ENCODE measurements around the gene PHC3. TPM values are rescaled to one million over a fixed set of nuclear protein-coding genes. Genes with fewer than 3 reads are reported as not detected.

The PHC3 gene
- total RNA-seq, 1 donor from 2014 or later, result 84.4 TPM

DNA sequence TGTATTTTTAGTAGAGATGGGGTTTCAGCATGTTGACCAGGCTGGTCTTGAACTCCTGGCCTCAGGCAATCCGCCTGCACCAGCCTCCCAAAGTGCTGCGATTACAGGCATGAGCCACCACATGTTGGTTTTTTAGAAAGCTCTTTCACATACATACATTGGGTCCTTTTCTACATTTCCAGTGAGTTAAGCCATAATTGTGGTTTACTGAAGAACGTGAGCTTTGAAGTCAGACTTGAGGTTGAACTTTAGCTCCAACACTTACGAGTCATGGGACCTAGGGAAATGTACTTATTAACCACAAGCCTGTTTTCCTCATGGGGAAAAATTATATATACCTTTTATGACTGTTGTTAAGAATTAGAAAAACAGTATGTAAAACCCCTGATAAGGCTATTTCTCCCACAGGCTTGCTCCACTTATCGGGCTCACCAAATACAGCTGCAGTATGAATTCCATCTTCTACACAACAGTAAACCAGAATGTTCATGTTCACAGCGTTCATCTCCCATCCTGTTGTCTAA, 104.8 kb downstream of the PHC3 start:
- no peaks in the 10 kb centered on the region for H3K27me3 ChIP-seq
- H3K27ac ChIP-seq, result no peak overlapping the region
- no peaks in the 10 kb centered on the region for H3K4me1 ChIP-seq
- intact Hi-C loops (cut with DNase I), result no loop called here
- DNase-seq (no peak), ATAC-seq (no peak)
- H3K9me3 ChIP-seq, result no peaks in the 10 kb centered on the region
- TF ChIP-seq, protein P1, sequence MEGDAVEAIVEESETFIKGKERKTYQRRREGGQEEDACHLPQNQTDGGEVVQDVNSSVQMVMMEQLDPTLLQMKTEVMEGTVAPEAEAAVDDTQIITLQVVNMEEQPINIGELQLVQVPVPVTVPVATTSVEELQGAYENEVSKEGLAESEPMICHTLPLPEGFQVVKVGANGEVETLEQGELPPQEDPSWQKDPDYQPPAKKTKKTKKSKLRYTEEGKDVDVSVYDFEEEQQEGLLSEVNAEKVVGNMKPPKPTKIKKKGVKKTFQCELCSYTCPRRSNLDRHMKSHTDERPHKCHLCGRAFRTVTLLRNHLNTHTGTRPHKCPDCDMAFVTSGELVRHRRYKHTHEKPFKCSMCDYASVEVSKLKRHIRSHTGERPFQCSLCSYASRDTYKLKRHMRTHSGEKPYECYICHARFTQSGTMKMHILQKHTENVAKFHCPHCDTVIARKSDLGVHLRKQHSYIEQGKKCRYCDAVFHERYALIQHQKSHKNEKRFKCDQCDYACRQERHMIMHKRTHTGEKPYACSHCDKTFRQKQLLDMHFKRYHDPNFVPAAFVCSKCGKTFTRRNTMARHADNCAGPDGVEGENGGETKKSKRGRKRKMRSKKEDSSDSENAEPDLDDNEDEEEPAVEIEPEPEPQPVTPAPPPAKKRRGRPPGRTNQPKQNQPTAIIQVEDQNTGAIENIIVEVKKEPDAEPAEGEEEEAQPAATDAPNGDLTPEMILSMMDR (IDR thresholded peaks at IDR 0.05), result no peak
- no peak overlapping the region for H3K4me3 ChIP-seq
- no peaks in the 10 kb centered on the region for H3K36me3 ChIP-seq

DNA sequence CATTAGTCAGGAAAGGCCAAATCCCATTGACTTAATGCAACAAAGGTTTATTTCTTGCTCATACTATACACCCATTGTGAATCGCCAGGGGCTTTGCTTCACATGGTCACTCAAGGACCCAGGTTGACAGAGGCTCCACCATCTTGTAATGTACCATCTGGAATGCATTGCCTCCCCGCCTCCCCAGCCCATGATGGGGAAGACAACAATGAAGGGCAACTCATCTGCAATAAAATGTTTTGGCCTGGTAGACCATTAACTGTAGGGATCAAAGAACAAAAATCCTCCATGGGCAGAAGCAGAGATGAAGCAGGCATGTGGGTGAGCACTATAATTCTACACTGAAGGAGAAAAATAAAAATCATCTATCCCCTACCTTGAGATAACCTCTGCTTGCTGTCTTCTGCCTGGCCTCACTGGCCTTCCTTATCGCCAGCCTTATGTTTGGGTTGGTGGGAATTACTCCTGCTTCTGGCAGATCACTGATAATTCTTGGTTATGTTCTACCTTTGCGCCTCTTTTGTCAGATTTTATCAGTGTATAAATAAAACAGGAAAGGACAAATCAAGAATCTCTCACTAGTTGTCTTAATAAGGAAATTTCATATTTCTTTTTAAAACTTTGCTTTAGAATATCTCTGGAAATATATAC, 106.0 kb downstream of the PHC3 start:
- no peak for ATAC-seq
- H3K4me1 ChIP-seq, result no peaks in the 10 kb centered on the region
- H3K27me3 ChIP-seq, result no peaks in the 10 kb centered on the region
- TF ChIP-seq, protein P1 (IDR thresholded peaks at IDR 0.05), result no peak
- intact Hi-C loops (cut with DNase I), result no loop called here
- DNase-seq, result no peak
- H3K27ac ChIP-seq, result no peak overlapping the region
- no peaks in the 10 kb centered on the region for H3K9me3 ChIP-seq
- H3K36me3 ChIP-seq, result no peaks in the 10 kb centered on the region
- H3K4me3 ChIP-seq, result no peak overlapping the region

DNA sequence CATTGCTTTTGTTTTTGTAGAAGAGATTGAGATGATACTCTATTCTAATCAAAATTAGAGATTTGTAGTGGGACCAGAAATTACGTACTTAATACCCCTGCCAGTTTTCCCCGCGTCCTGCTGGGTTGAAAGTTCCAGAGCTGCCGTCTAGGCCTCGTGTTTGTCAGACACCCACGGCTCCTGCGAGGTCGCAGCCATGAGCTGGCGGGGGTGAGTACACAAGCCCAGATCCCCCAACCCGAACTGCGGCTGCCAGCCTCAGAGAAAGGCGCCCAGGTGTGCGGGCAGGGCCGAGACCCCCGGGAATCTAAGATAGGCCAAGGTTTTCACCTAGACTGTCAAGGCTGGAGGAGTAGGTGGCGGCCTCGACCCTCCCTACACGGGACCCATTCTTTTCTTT, 117.4 kb downstream of the PHC3 start:
- DNase-seq, result no peak

DNA sequence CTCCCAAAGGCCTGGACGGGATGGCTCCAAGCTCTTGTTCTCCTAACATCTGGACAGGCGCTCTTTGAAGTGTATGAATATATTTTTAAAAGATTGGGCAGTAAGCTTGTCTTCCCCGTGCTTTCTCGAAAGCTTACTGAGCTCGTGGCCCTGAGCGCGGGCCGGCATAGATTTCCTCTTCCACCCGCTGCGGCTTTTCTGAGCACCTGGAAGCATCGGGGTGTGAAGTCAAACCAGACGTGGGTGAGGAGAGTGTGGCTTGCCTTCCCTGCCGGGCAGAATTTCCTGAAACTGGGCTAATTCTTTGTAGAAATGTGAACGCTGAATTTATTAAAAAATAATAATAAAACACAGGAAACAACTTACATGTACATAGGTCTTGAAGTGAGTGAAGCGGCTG, 117.8 kb downstream of the PHC3 start:
- Histone ChIP-seq H3K9me3 (no peaks in the 10 kb centered on the region), H3K4me3 (no peak overlapping the region), H3K4me1 (no peaks in the 10 kb centered on the region), H3K36me3 (no peaks in the 10 kb centered on the region), H3K27ac (no peak overlapping the region), H3K27me3 (no peaks in the 10 kb centered on the region)
- DNase-seq (no peak), ATAC-seq (no peak)
- TF ChIP-seq, protein P1 (IDR thresholded peaks at IDR 0.05), result no peak
- intact Hi-C loops (cut with DNase I), result no loop called here

More for the DNA sequence above, 117.4 kb downstream of the PHC3 start:
- H3K27me3 ChIP-seq, result no peaks in the 10 kb centered on the region
- no peak overlapping the region for H3K4me3 ChIP-seq
- no peaks in the 10 kb centered on the region for H3K36me3 ChIP-seq
- no peaks in the 10 kb centered on the region for H3K4me1 ChIP-seq
- H3K9me3 ChIP-seq, result no peaks in the 10 kb centered on the region
- ATAC-seq, result no peak
- TF ChIP-seq, protein P1 (IDR thresholded peaks at IDR 0.05), result no peak
- intact Hi-C loops (cut with DNase I), result no loop called here
- H3K27ac ChIP-seq, result no peak overlapping the region

DNA sequence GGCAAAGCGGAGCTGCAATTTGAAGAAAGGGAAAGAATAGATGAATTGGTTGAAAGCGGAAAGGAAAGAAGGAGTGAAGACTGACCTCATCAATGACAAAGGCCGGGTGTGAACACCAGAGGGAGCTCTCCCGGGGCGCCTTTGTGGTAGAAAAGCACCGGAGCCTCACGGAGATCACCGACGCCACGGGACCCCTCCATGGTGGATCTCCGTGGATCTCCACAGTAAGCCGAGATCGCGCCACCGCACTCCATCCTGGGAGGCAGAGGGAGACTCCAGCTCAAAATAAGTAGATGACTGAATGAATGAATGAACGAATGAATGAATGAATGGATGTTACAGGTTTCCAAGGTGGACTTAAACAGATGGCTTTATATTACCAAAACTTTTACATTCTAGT, 118.8 kb downstream of the PHC3 start:
- H3K4me3 ChIP-seq, result no peak overlapping the region
- H3K27ac ChIP-seq, result no peak overlapping the region
- ATAC-seq (no peak), DNase-seq (no peak)
- H3K36me3 ChIP-seq, result no peaks in the 10 kb centered on the region
- no peaks in the 10 kb centered on the region for H3K9me3 ChIP-seq
- intact Hi-C loops (cut with DNase I), result no loop called here
- TF ChIP-seq, protein P1 (IDR thresholded peaks at IDR 0.05), result no peak
- H3K4me1 ChIP-seq, result no peaks in the 10 kb centered on the region
- H3K27me3 ChIP-seq, result no peaks in the 10 kb centered on the region

Data from upper lobe of right lung (tissue), 1 donor.